CD14-positive monocyte (primary cell): ENCODE results near the gene KIF25. TPM values are rescaled to one million over a fixed set of nuclear protein-coding genes. Genes with fewer than 3 reads are reported as not detected.

ENCODE experiments used
- DNase-seq, 3 donors: peaks; one replicate each; pipeline ENCODE4 v3.0.0-alpha.2; 2011 to 2022
- H2AFZ ChIP-seq: 2 replicates; pipeline ENCODE4 v1.6.0; 2012; ENCODE audit warnings: mild to moderate bottlenecking, low read depth, low read length, inconsistent platforms; ENCODE audit not compliant: insufficient read depth, poor library complexity, severe bottlenecking
- H3K27ac ChIP-seq, 2 donors: 1 replicate in 1 of 2; 2 replicates in 1 of 2; pipeline ENCODE4 v1.5.1; 2012 to 2013; ENCODE audit warnings: low read length in 2 of 2, control low read depth in 1 of 2, inconsistent platforms in 1 of 2, low read depth in 1 of 2, mild to moderate bottlenecking in 1 of 2
- H3K27me3 ChIP-seq, 2 donors: one replicate each; pipeline versions ENCODE4 v1.6.0 to v1.6.1; 2011 to 2013; ENCODE audit warnings: low read length in 2 of 2; ENCODE audit not compliant: control insufficient read depth in 2 of 2, insufficient read depth in 2 of 2
- H3K36me3 ChIP-seq, 2 donors: replicated peaks in 1 of 2; 1 replicate in 1 of 2; 2 replicates in 1 of 2; pipeline versions ENCODE4 v1.5.1 to v1.6.1; 2012 to 2013; ENCODE audit warnings: low read length in 2 of 2, control low read depth in 1 of 2, inconsistent platforms in 1 of 2, mild to moderate bottlenecking in 1 of 2; ENCODE audit not compliant: insufficient read depth in 2 of 2, control insufficient read depth in 1 of 2
- H3K4me1 ChIP-seq, 2 donors: 1 replicate in 1 of 2; 2 replicates in 1 of 2; pipeline versions ENCODE4 v1.5.1 to v1.6.1; 2012 to 2013; ENCODE audit warnings: low read length in 2 of 2, control low read depth in 1 of 2, inconsistent platforms in 1 of 2, mild to moderate bottlenecking in 1 of 2, moderate library complexity in 1 of 2; ENCODE audit not compliant: insufficient read depth in 2 of 2, control insufficient read depth in 1 of 2
- H3K4me2 ChIP-seq: replicated peaks from 2 replicates; pipeline ENCODE3; 2012; ENCODE audit warnings: low read length, moderate library complexity, mild to moderate bottlenecking; ENCODE audit not compliant: poor library complexity, severe bottlenecking; ENCODE audit errors: extremely low read depth
- H3K4me3 ChIP-seq, 3 experiments: fragments of 200-600 bp in 1 of 3; sonication (generic) in 1 of 3; replicated peaks in 1 of 3; 1 replicate in 2 of 3; 2 replicates in 1 of 3; pipeline ENCODE4 v1.5.1; 2011 to 2013; ENCODE audit warnings: low read length in 3 of 3, mild to moderate bottlenecking in 3 of 3, control low read depth in 2 of 3, low read depth in 2 of 3, inconsistent platforms in 1 of 3, moderate library complexity in 1 of 3
- H3K79me2 ChIP-seq: 2 replicates; pipeline ENCODE4 v1.6.0; 2012; ENCODE audit warnings: mild to moderate bottlenecking, control low read depth, inconsistent platforms, low read length, moderate library complexity; ENCODE audit not compliant: insufficient read depth
- H3K9ac ChIP-seq: 2 replicates; pipeline ENCODE4 v1.6.0; 2017; ENCODE audit warnings: low read length, mild to moderate bottlenecking; ENCODE audit not compliant: insufficient read depth, poor library complexity, severe bottlenecking
- H3K9me3 ChIP-seq, 2 donors: replicated peaks in 1 of 2; 1 replicate in 1 of 2; 2 replicates in 1 of 2; pipeline versions ENCODE4 v1.5.1 to v1.6.1; 2012 to 2013; ENCODE audit warnings: low read length in 2 of 2, control low read depth in 1 of 2; ENCODE audit not compliant: control insufficient read depth in 1 of 2, insufficient read depth in 1 of 2
- H4K20me1 ChIP-seq: 2 replicates; pipeline ENCODE4 v1.6.0; 2012; ENCODE audit warnings: mild to moderate bottlenecking, low read length, control low read depth, moderate library complexity; ENCODE audit not compliant: insufficient read depth
- H3K27ac Mint-ChIP-seq, 7 donors: one replicate each; pipeline ENCODE4 v1.8.0; 2020; ENCODE audit warnings: mild to moderate bottlenecking in 7 of 7, mixed read lengths in 7 of 7, moderate library complexity in 6 of 7, inconsistent platforms in 2 of 7
- H3K27me3 Mint-ChIP-seq, 3 donors: one replicate each; pipeline ENCODE4 v1.8.0; 2021 to 2022; ENCODE audit warnings: low read depth in 3 of 3, mild to moderate bottlenecking in 3 of 3, mixed read lengths in 3 of 3, moderate library complexity in 3 of 3, inconsistent platforms in 1 of 3
- H3K36me3 Mint-ChIP-seq, 2 donors: one replicate each; pipeline ENCODE4 v1.8.0; 2020; ENCODE audit warnings: mixed read lengths in 2 of 2, inconsistent platforms in 1 of 2, mild to moderate bottlenecking in 1 of 2
- H3K4me1 Mint-ChIP-seq: one replicate; pipeline ENCODE4 v1.8.0; 2020; ENCODE audit warnings: mild to moderate bottlenecking, mixed read lengths
- H3K4me3 Mint-ChIP-seq, 2 donors: one replicate each; pipeline ENCODE4 v1.8.0; 2020; ENCODE audit warnings: mild to moderate bottlenecking in 2 of 2, mixed read lengths in 2 of 2, moderate library complexity in 1 of 2
- H3K9me3 Mint-ChIP-seq, 7 donors: one replicate each; pipeline ENCODE4 v1.8.0; 2020 to 2022; ENCODE audit warnings: mixed read lengths in 7 of 7, mild to moderate bottlenecking in 6 of 7, moderate library complexity in 6 of 7, inconsistent platforms in 2 of 7
- WGBS: methylation state at CpG from one replicate; pipeline ENCODE4 v1.1.5; 2013; ENCODE audit warnings: missing lambda C conversion rate; ENCODE audit not compliant: insufficient coverage; 5-methylcytosine and 5-hydroxymethylcytosine counted together
- intact Hi-C, 2 donors: fragments of 100-400 bp; cut with micrococcal nuclease; formaldehyde crosslinking; loops; one replicate each; pipeline versions ENCODE4 v1.15.0 to v1.15.1; 2023
- polyA plus RNA-seq, 3 donors: library from polyadenylated mRNA; depleted of rRNA in 1 of 3; unstranded in 2 of 3; stranded (reverse) in 1 of 3; fragments of 300-500 nt in 2 of 3; fragments of >200 nt in 1 of 3; fragmentation: Illumina TruSeq in 2 of 3; gene quantifications; 1 replicate in 2 of 3; 2 replicates in 1 of 3; pipeline ENCODE4 v1.2.3, GENCODE V29; 2012 to 2021
- TF ChIP-seq, protein P1 (sequence below): fragments of 200-600 bp; IDR thresholded peaks from one replicate; pipeline ENCODE4 v1.8.0; 2022; ENCODE audit warnings: antibody characterized with exemption, mild to moderate bottlenecking

KIF25 gene
- polyA plus RNA-seq, 3 donors = not detected

GRCh38 chr6:168015009-168015408 lies 17.5 kb downstream of the KIF25 start:
- H3K27me3 ChIP-seq = no peaks in the 10 kb centered on the region
- no CpG with 5 or more reads among the region's 4 CpGs for WGBS
- no peak for DNase-seq
- intact Hi-C loops = no loop called here
- Mint-ChIP-seq H3K9me3 (peaks cover 16 to 45% (median 42%) of the 10 kb centered on the region in 7 donors), H3K4me3 (no peak overlapping the region), H3K27ac (no peak overlapping the region), H3K36me3 (no peaks in the 10 kb centered on the region), H3K4me1 (no peaks in the 10 kb centered on the region), H3K27me3 (peaks cover 0 to 3% (median 0%) of the 10 kb centered on the region in 3 donors)
- no peaks in the 10 kb centered on the region for H4K20me1 ChIP-seq
- no peak overlapping the region for H2AFZ ChIP-seq
- H3K9ac ChIP-seq = no peak overlapping the region
- H3K36me3 ChIP-seq = no peaks in the 10 kb centered on the region
- no peaks in the 10 kb centered on the region for H3K4me1 ChIP-seq
- TF ChIP-seq, protein P1, sequence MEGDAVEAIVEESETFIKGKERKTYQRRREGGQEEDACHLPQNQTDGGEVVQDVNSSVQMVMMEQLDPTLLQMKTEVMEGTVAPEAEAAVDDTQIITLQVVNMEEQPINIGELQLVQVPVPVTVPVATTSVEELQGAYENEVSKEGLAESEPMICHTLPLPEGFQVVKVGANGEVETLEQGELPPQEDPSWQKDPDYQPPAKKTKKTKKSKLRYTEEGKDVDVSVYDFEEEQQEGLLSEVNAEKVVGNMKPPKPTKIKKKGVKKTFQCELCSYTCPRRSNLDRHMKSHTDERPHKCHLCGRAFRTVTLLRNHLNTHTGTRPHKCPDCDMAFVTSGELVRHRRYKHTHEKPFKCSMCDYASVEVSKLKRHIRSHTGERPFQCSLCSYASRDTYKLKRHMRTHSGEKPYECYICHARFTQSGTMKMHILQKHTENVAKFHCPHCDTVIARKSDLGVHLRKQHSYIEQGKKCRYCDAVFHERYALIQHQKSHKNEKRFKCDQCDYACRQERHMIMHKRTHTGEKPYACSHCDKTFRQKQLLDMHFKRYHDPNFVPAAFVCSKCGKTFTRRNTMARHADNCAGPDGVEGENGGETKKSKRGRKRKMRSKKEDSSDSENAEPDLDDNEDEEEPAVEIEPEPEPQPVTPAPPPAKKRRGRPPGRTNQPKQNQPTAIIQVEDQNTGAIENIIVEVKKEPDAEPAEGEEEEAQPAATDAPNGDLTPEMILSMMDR = no peak
- H3K9me3 ChIP-seq = peaks cover 32 to 44% of the 10 kb centered on the region in 2 donors
- no peak overlapping the region for H3K4me3 ChIP-seq
- H3K27ac ChIP-seq = no peak overlapping the region
- H3K79me2 ChIP-seq = no peaks in the 10 kb centered on the region
- H3K4me2 ChIP-seq = no peak overlapping the region

- H3K4me2 ChIP-seq = no peak overlapping the region
- Mint-ChIP-seq H3K27ac (no peak overlapping the region), H3K9me3 (peaks cover 13 to 45% (median 40%) of the 10 kb centered on the region in 7 donors), H3K4me3 (no peak overlapping the region), H3K4me1 (no peaks in the 10 kb centered on the region), H3K27me3 (peaks cover 0 to 3% (median 2%) of the 10 kb centered on the region in 3 donors), H3K36me3 (no peaks in the 10 kb centered on the region)
- no peaks in the 10 kb centered on the region for H4K20me1 ChIP-seq
- no peak overlapping the region for H3K9ac ChIP-seq
- TF ChIP-seq, protein P1 = no peak
- intact Hi-C loops = no loop called here
- WGBS = 96% methylated on average over 14 of the region's 14 CpGs
- H3K4me3 ChIP-seq = no peak overlapping the region
- no peak overlapping the region for H3K27ac ChIP-seq
- no peak overlapping the region for H2AFZ ChIP-seq
- H3K36me3 ChIP-seq = no peaks in the 10 kb centered on the region
- DNase-seq = no peak
- no peaks in the 10 kb centered on the region for H3K4me1 ChIP-seq
- no peaks in the 10 kb centered on the region for H3K79me2 ChIP-seq
- peaks cover 32 to 44% of the 10 kb centered on the region in 2 donors for H3K9me3 ChIP-seq
- H3K27me3 ChIP-seq = no peaks in the 10 kb centered on the region
Measured at GRCh38 chr6:168015482-168016175, 18.2 kb downstream of the KIF25 start.
